DMS114 treated with DMSO at 0.1 percent for 48 hours (cell line): ENCODE results near the gene COL16A1.

ENCODE experiments used
- DNase-seq: peaks from one replicate; lab custom pipeline; 2025; ENCODE audit not compliant: unreplicated experiment; lab: John Stamatoyannopoulos, UW

Gene COL16A1

DNA sequence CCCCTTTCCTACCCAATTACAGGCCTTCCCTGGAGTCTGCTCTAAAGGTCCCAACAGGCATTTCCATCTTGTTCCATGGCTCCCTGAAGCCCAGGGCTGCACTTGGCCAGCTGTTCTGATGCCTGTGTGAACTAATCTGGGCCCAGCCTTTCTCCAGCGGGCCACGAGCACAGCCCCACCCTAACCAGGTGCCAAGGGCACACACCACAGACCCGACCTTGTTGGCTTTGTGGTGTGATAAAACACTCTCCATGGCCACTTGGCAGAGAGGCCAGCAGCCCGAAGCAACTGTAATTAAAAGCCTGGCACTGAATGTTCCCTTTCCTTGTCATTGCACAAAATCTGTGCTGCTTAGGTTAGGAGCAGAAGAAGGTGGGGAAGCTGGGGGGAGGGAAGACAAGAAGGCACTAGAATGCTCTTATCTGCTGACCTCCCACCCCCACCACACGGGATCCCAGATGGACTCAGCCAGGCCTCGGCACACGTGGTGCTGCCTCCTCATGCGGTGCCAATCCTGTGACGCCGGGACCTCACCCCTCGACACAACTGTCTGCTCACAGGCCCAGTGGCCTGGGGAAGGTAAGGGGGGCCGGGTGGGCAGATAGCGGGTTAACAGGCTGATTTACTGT is 76.4 kb downstream of the COL16A1 start:
- DNase-seq = no peak

DNA sequence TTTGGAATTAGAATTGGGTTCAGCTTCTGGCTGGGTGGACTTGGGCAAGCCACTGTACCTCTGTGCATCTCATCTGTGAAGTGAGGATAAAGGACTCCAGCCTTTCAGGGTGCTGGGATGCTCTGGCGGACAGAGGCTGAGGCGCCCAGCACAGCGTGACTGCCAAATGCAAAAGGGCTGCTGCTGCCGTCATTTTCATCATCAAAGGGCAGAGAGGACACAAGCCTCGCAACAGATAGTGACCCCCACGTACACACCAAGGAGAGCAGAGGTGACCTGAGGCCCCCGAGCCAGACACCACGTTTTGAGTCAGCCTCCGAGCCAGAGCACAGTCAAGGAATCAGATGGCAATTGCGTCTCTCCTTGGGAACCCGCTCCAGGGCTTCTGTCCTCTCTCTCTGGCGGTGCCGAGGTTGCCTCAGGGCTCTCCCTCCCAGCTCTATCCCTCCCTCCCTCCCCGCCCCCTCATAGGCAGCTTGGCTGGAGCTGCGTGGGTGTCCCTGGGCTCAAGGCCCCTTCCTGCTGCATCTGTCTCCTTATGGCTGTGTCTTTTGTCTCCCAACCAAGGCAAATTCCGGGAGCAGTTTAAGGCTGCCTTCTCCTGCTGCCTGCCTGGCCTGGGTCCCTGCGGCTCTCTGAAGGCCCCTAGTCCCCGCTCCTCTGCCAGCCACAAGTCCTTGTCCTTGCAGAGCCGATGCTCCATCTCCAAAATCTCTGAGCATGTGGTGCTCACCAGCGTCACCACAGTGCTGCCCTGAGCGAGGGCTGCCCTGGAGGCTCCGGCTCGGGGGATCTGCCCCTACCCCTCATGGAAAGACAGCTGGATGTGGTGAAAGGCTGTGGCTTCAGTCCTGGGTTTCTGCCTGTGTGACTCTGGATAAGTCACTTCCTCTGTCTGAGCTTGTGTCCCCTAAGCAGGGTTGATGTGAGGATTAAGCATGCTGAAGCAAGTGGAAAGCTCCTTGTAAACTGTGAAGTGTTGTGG is 77.3 kb downstream of the COL16A1 start:
- no peak for DNase-seq

DNA sequence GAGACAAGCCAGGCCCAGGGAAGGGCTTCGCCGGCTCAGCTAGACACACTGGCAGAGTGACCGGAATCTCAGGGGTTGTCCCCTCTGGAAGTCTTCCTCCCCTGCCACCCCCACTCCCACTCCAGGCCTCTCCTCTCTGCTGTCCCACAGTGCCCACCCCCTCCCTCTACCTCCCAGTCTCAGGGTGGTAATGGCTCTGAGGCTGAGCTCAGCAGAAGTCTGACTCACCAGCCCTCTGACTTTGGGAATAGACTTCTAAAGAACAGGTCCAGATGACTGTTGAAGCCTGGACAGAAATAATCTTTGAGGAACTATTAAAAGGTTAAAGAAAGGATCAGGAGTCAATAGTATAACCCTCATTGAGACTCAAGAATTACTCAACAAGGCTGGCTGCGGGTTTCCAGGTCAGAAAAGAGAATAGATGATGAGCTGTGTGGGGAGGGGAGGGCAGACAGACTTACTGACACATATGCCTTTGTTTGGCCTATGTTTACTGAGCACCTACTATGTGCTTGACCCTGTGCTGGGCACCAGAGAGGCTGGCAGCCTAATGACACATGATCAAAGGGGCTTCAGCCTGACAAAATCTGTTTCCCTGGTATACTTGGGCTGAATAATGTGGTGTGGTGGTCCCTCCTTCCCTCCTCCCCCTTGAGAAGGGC is 78.1 kb downstream of the COL16A1 start:
- no peak for DNase-seq

DNA sequence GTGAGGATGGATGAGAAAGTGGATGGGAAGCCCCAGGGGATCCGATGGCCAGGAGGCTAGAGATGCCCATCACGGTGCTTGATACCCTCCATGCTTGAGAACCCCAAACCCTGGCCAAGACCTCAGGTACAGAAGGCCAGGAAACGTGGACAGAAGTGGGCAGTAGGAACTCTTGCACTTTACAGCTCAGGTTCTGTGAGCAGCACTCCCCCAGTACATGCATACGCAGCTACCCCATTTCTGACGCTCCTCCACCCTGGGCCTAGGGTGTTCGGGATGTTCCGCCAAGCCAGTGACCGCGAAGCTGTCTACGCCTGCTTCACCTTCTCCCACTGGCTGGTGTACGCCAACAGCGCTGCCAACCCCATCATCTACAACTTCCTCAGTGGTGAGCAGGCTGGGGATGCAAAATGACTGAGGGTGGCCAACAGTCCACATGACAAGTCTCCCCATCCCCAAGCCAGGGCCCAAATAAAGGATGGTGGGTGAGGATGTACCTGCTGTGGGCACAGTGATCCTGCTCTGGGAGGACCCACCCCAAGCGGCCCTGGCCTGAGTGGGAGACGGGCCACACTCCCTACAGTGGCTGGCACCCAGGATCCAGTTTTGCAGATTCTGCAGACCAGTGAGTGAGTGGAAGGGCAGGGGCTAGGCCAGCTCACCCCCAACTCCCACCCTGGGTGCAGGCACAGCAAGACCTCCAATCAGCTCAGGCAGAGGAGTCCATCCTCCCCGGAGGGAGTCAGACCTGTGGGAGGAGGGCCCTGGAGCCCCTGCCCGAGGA is 78.9 kb downstream of the COL16A1 start:
- DNase-seq = no peak

DNA sequence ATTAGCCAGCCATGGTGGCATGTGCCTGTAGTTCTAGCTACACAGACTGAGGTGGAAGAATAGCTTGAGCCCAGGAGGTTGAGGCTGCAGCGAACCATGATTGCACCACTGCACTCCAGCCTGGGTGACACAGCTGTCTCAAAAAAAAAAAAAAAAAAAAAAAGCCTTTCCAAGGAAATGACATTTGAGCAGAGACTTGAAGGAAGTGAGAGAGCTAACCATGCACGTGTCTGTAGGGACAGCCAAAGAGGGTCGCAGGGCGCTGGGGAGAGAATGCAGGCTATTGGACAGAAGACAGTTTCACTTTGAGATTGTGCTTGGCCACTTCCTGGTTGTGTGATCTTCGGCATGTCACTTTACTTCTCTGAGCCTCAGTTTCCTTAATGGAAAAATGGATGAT is 79.5 kb downstream of the COL16A1 start:
- DNase-seq = no peak

DNA sequence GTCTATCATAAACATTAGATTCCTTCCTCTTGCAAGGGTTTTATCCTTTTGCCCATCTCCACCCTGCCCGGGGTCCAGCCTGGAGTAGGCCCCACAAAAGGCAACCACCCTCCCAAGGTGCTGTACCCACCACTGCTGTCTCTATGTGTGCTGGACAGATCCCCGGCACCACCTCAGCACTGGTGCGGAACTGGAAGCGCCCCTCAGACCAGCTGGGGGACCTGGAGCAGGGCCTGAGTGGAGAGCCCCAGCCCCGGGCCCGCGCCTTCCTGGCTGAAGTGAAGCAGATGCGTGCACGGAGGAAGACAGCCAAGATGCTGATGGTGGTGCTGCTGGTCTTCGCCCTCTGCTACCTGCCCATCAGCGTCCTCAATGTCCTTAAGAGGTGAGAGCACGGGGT is 80.5 kb downstream of the COL16A1 start:
- no peak for DNase-seq

DNA sequence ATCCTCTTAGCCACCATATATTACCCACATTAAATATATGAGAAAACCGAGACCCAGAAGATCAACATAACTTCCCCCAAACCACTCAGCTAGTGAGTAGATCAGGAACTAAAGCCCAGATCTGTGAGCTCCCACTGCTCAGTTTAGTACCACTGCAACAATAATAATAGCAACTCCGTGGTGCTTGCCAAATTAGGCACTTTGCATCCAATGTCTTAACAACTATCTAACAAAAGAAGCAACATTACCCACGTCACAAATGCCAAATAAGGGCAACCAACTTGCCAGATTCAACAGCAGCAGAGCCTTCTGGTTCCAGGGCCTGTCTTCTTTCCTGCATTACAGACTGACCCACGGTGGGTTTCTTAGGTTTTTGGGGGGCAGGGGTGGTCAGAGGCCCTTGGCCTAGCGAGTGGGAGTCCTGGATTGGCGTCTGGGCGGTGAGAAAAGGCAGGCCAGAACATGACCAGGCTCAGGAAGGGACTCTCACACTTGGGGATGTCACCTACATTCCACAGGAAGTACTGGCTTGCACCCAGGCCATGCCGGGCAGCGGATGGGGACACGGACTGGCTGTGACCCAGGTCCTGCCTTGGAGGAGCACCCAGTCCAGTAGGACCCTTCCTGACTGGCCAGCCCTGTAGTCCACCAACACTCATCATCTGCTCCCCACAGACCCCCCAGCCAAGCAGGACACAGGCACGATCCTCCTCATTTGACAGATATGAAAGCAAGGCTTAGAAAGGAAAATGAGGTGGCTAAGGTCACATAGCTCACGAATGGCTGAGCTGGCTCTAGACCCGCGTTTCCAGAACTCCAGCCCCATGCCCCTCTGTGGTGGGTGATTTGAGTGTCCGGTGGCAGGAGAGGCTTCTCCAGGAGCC is 81.7 kb downstream of the COL16A1 start:
- no peak for DNase-seq

DNA sequence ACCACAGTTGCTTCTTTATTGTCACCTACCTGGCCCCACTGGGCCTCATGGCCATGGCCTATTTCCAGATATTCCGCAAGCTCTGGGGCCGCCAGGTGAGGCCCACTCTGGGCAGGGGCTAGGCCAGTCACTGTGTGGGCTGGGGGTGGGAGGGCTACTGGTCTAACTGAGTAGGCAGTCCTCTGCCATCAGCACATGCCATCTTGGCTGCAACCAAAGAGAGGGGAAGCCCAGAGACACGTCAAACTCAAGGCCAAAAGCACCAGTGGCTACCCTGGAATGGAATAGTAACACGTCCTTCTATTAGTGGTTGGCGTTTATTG is 82.4 kb downstream of the COL16A1 start:
- DNase-seq = no peak

DNA sequence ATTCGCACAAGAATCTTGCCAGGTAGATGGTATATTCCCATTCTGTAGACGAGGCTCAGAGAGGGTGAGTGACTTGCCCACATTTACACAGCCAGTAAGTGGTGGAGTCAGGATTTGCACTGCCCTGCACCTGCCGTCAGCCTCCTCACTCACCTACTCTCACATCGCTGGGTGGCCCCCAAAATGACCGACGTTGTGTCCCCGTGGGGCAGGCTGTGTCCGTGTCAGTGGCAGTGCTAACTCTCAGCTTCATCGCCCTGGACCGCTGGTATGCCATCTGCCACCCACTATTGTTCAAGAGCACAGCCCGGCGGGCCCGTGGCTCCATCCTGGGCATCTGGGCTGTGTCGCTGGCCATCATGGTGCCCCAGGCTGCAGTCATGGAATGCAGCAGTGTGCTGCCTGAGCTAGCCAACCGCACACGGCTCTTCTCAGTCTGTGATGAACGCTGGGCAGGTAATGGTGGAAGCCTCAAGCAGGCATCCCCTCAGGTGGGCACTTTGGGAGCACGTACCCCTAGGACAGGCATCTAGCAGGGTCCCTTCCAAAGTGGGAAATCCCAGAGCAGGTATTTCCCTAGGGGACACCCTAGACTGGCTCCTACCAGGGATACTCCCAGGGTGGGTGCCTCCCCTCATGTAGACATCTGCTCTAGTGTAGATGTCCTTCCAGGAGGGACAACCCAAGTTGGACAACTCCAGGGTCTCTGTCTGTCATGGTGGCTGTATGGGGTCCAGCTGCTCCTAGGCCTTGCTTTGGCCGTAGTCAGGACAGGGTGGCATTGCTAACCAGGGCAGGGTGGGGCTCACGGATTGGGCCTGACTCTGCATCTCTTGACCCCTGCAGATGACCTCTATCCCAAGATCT is 83.0 kb downstream of the COL16A1 start:
- DNase-seq = no peak

DNA sequence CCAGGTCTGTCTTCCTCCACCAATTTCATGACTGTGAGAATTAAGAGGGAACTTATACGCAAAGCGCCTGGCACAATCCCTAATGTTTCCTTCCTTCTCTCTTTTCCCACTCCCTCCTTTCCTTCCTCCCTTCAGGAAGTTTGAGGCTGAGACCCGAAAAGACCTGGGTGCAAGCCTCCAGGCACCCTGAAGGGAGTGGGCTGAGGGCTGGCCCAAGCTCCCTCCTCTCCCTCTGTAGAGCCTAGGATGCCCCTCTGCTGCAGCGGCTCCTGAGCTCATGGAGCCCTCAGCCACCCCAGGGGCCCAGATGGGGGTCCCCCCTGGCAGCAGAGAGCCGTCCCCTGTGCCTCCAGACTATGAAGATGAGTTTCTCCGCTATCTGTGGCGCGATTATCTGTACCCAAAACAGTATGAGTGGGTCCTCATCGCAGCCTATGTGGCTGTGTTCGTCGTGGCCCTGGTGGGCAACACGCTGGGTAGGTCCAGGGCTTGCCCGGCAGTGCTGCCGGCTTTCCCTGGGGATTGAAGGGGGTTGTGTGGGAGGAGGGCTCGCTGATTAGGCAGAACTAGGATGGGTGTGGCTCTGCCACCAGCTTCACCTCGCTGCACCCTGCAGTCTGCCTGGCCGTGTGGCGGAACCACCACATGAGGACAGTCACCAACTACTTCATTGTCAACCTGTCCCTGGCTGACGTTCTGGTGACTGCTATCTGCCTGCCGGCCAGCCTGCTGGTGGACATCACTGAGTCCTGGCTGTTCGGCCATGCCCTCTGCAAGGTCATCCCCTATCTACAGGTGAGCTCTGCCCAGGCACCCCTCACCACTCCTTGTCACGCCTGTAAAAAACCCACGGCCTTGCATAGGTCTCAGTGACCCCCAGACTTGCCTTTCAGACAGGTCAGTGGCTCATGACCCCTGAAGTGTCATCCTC is 84.6 kb downstream of the COL16A1 start:
- no peak for DNase-seq

DNA sequence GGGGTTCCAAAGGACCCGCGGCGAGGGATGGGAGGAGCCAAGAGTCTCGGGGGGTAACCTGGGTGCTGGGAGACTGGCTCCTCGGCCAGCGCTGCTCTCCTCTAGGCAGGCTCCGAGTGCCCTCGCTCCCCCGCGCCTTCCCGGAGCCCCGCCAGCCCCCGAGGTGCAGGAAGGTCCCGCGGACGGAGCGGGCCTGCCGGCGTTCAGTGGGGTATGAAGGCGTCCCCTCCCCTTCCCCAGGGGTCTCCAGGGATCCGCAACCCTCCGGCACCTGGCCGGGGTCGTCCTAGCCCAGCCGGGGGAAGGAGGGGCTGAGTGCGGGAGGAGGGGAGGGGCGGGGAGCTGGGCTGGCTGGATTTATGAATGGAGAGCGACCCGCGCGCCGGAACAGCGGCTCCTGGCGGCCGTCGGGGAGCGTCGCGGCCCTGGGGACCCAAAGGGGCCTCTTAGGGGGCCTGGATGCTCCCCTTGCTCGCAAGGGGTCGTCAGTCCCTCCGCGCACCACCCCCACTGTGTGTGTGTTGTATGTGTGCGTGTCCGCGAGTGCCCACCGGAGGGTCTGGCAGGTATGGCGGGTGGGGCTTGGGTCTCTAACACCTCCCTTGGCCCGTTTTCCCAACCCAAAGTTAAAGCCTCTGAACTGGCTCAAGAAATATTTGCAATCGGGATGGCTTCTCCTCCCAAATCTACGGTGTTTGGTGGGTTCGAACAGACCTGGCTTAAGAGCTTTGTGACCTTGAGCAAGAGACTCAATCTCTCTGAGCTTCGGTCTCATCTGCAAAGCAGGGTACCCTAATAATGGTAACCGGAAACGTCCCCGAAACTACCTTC is 85.7 kb downstream of the COL16A1 start:
- DNase-seq = peak; percentile 27

DNA sequence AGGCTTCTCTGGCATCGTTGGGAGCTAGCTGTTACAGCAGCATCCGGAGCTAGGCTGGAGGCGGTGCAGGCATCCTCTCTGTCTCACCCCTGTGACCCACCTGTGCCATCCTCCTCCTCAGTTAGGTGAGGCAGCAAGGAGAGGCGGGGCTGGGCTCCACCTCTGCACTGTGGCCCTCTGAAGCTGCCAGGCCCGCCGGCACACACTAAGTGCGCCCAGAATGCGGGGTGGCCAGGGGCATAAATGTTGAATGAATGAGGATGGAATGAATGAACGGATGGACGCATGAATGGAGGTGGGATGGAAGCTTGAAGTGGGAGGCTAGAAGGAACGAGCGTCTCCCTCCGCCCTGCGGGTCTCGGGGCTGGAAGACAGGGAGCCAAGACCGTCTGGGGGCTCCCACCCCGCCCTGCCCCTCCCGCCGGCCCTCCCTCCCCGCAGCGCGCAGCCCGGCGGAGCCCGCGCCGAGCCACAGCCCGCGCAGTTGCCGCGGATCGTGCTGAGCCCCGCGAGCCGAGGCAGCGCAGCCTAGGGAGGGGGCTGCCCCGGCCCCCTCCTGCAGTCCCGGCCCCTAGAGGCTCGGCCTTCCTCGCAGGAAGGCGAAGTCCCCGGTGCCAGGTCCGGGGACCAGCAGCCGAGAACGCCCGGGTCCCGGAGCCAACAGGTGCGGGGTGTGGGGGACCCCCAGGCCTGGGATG is 86.5 kb downstream of the COL16A1 start, which contains the start of gene HCRTR1:
Gene HCRTR1 (plus strand): TSS at position 472 of the 698 bp plus-strand sequence. CDS start 1,504 bp downstream, outside the sequence.
- DNase-seq = no peak

DNA sequence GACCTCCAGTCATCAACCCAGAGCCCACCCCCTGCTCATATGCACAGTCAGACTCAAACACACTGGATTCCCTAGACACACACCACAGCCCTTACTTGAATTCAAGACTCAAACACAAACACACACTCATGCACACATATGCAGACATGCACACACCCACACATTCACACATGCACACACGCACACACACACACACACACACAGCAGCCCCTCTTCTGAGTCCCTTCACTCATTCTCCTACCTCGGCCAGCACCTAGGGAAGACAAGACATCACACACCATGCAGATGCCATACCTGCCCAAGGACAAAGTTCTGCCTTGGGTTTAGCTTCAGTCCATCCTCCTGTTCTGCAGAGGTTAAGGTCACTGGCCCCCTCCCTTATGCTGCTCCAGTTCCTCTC is 87.9 kb downstream of the COL16A1 start:
- no peak for DNase-seq

DNA sequence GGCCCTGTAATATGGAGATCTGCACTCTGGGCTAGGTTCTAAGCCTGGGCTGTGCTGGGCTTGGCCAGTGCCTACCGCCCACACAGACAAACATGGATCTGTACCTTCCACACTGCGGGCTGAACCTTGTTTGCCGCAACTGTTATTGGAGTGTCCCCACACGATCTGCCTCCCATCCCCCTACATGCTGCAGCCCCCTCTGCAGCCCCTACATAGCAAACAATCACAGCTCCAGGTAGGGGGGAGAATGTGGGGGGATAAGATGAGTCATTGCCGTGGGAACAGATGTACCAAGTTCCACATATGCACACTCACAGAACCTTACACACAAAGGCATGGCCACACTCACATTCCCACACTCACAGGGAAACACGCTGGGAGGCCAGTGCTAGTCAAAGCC is 88.4 kb downstream of the COL16A1 start:
- DNase-seq = no peak

DNA sequence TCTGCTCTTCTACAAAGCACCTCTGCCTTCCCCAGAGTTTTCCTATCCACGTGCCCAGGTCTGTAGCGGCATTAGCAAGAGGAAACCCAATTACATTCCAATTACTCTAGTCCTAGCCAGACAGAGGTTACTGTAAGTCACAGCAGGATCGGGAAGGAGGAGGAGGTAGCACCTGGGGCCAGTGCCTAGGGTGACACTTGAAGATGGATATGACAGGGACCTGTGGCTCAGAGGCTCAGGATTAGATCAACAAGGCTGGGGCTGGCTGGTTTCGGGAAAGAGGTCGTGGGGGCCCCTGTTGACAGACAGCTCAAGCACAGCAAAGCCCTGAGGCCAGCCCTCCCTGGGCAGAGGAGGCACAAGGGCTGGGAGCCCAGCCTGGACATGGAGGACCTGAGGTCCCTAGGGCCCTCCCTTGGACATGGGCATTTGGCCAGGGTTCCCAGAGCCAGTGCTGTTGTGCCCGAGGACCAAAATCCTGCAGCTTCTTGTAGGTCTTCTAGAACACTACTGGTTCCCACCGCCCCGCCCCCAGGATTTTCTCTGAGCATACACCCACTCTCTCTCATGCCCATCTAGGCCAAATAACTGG is 89.3 kb downstream of the COL16A1 start:
- no peak for DNase-seq

DNA sequence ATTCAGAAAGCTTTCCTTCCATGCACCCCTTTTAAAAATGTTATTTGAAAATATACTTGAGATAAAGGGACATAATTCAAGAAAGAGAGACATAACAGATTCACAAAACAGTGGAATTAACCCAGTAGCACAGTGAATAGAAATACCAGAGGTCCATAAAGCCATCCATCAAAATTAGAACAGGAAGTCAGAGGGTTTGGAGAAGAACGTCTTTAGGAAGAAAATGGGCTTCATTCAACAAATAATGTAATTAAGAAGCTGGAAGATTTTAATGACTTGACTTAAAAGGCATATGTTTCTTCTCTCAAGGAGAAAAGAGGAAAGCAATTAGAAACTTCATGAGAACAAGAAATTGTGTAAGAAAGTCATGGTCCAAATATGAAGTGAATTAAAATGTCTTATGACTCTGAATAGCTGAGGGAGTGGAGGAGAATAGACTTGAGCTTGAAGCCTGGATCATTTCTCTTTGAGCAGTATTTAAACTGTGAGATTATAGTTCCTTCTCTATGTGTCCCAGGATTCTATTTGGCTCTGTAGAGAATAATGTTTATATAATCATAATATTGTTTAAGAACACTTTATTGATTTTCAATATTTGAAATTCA is 94.2 kb downstream of the COL16A1 start:
- DNase-seq = no peak
